ENCODE measurements around the gene CDH8. TPM values are rescaled to one million over a fixed set of nuclear protein-coding genes. Genes with fewer than 3 reads are reported as not detected.

Gene CDH8
- total and polyA plus RNA-seq, 2 donors (not counting 1 experiment from before 2014, with no cell fraction given): not detected

GRCh38 chr16:62058412-62058811, 22.2 kb upstream of the CDH8 start:
- Histone ChIP-seq H2AFZ (ENCODE audit: low read length) (no peak overlapping the region), H3K9me3 (ENCODE audit: control insufficient read depth, insufficient read depth, low read depth, low read length) (no peaks in the 10 kb centered on the region), H3K27ac (ENCODE audit: insufficient read depth, low read length) (no peak overlapping the region), H3K36me3 (ENCODE audit: control insufficient read depth, insufficient read depth, low read length) (no peaks in the 10 kb centered on the region), H3K27me3 (ENCODE audit: control insufficient read depth, insufficient read depth, low read length) (no peaks in the 10 kb centered on the region), H3K4me1 (ENCODE audit: control insufficient read depth, extremely low read depth, insufficient read depth, low read length) (no peaks in the 10 kb centered on the region), H3K79me2 (ENCODE audit: control insufficient read depth, insufficient read depth, low read length) (no peaks in the 10 kb centered on the region), H3K4me2 (ENCODE audit: extremely low read depth, insufficient read depth, low read length) (no peak overlapping the region), H3K4me3 (replicated peaks in 1 of 4; ENCODE audit: control extremely low read depth in 1 of 4, insufficient read depth in 1 of 4, low read depth in 3 of 4, low read length in 4 of 4) (no peak overlapping the region), H4K20me1 (ENCODE audit: control insufficient read depth, extremely low read depth, insufficient read depth, low read length) (no peaks in the 10 kb centered on the region), H3K9ac (ENCODE audit: insufficient read depth, low read length) (no peak overlapping the region)
- TF ChIP-seq, protein P1, sequence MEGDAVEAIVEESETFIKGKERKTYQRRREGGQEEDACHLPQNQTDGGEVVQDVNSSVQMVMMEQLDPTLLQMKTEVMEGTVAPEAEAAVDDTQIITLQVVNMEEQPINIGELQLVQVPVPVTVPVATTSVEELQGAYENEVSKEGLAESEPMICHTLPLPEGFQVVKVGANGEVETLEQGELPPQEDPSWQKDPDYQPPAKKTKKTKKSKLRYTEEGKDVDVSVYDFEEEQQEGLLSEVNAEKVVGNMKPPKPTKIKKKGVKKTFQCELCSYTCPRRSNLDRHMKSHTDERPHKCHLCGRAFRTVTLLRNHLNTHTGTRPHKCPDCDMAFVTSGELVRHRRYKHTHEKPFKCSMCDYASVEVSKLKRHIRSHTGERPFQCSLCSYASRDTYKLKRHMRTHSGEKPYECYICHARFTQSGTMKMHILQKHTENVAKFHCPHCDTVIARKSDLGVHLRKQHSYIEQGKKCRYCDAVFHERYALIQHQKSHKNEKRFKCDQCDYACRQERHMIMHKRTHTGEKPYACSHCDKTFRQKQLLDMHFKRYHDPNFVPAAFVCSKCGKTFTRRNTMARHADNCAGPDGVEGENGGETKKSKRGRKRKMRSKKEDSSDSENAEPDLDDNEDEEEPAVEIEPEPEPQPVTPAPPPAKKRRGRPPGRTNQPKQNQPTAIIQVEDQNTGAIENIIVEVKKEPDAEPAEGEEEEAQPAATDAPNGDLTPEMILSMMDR (conservative IDR thresholded peaks at IDR 0.05 in 1 of 2, IDR thresholded peaks at IDR 0.05 in 1 of 2; ENCODE audit: low read depth in 1 of 2, low read length in 2 of 2): no peak
- TF ChIP-seq EZH2 (IDR thresholded peaks at IDR 0.05; ENCODE audit: low read length, missing control alignments): no peak
- no peak for DNase-seq (ENCODE audit: low read depth in 2 of 2)

DNA sequence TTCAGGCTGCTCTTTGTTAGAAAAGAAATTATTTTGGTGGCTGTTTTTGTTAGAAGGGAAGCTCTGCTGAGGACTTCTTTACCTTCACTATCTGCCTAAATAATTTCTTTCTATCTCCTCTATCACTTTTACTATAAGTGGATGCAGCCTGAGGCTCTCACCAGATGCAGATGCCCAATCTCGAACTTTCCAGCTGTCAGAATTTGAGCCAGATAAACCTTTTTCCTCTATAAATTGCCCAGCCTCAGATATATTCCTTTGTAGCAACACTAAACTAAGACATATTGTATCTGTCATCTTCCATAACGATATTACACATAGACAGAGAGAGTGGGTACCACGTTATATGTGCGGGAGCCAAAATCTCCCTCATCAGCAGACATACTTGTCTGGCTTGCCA, 15.7 kb upstream of the CDH8 start:
- Histone ChIP-seq H3K4me2 (ENCODE audit: extremely low read depth, insufficient read depth, low read length) (no peak overlapping the region), H2AFZ (ENCODE audit: low read length) (no peak overlapping the region), H3K4me1 (ENCODE audit: control insufficient read depth, extremely low read depth, insufficient read depth, low read length) (no peaks in the 10 kb centered on the region), H3K27ac (ENCODE audit: insufficient read depth, low read length) (no peak overlapping the region), H3K79me2 (ENCODE audit: control insufficient read depth, insufficient read depth, low read length) (no peaks in the 10 kb centered on the region), H3K9ac (ENCODE audit: insufficient read depth, low read length) (no peak overlapping the region), H4K20me1 (ENCODE audit: control insufficient read depth, extremely low read depth, insufficient read depth, low read length) (no peaks in the 10 kb centered on the region), H3K27me3 (ENCODE audit: control insufficient read depth, insufficient read depth, low read length) (no peaks in the 10 kb centered on the region), H3K9me3 (ENCODE audit: control insufficient read depth, insufficient read depth, low read depth, low read length) (no peaks in the 10 kb centered on the region), H3K36me3 (ENCODE audit: control insufficient read depth, insufficient read depth, low read length) (no peaks in the 10 kb centered on the region), H3K4me3 (replicated peaks in 1 of 4; ENCODE audit: control extremely low read depth in 1 of 4, insufficient read depth in 1 of 4, low read depth in 3 of 4, low read length in 4 of 4) (no peak overlapping the region)
- no peak for TF ChIP-seq EZH2 (IDR thresholded peaks at IDR 0.05; ENCODE audit: low read length, missing control alignments)
- TF ChIP-seq, protein P1 (conservative IDR thresholded peaks at IDR 0.05 in 1 of 2, IDR thresholded peaks at IDR 0.05 in 1 of 2; ENCODE audit: low read depth in 1 of 2, low read length in 2 of 2): no peak
- no peak for DNase-seq (ENCODE audit: low read depth in 2 of 2)

DNA sequence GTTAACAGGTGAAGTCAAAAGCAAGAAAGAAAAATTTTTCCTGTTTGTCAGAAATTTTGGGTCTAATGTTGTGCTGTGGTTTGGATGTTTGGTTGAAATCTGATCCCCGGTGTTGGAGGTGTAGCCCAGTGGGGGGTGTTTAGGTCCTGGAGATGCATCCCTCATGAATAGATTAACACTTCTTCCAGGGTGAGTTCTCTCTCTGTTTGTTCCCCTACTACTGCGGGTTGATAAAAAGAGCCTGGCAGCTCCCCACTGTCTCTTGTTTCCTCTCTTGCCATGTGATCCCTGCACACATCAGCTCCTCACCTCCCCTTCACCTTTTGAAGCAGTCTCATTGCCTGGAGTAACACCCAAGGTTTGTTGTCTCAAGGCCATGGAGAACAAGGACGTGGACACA, 14.6 kb upstream of the CDH8 start:
- no peak for TF ChIP-seq EZH2 (IDR thresholded peaks at IDR 0.05; ENCODE audit: low read length, missing control alignments)
- TF ChIP-seq, protein P1 (conservative IDR thresholded peaks at IDR 0.05 in 1 of 2, IDR thresholded peaks at IDR 0.05 in 1 of 2; ENCODE audit: low read depth in 1 of 2, low read length in 2 of 2): no peak
- Histone ChIP-seq H3K4me2 (ENCODE audit: extremely low read depth, insufficient read depth, low read length) (no peak overlapping the region), H3K9ac (ENCODE audit: insufficient read depth, low read length) (no peak overlapping the region), H3K27ac (ENCODE audit: insufficient read depth, low read length) (no peak overlapping the region), H3K4me1 (ENCODE audit: control insufficient read depth, extremely low read depth, insufficient read depth, low read length) (no peaks in the 10 kb centered on the region), H3K4me3 (replicated peaks in 1 of 4; ENCODE audit: control extremely low read depth in 1 of 4, insufficient read depth in 1 of 4, low read depth in 3 of 4, low read length in 4 of 4) (no peak overlapping the region), H3K9me3 (ENCODE audit: control insufficient read depth, insufficient read depth, low read depth, low read length) (no peaks in the 10 kb centered on the region), H3K36me3 (ENCODE audit: control insufficient read depth, insufficient read depth, low read length) (no peaks in the 10 kb centered on the region), H3K27me3 (ENCODE audit: control insufficient read depth, insufficient read depth, low read length) (no peaks in the 10 kb centered on the region), H4K20me1 (ENCODE audit: control insufficient read depth, extremely low read depth, insufficient read depth, low read length) (no peaks in the 10 kb centered on the region), H2AFZ (ENCODE audit: low read length) (no peak overlapping the region), H3K79me2 (ENCODE audit: control insufficient read depth, insufficient read depth, low read length) (no peaks in the 10 kb centered on the region)
- no peak for DNase-seq (ENCODE audit: low read depth in 2 of 2)
